ENCODE measurements around the gene PPBP.

GRCh38 chr4:73978886-73979285 lies 9.1 kb downstream of the PPBP start:
- TF ChIP-seq EZH2 (IDR thresholded peaks at IDR 0.05; ENCODE audit: borderline replicate concordance, low read depth, low read length, severe bottlenecking) (no peak), CTCF (IDR thresholded peaks at IDR 0.05; ENCODE audit: borderline replicate concordance, extremely low read depth, low read length, poor library complexity, severe bottlenecking) (no peak)

Data from DND-41 (cell line).